GM21737 (cell line): Measurements from ENCODE around the gene KIF3A.

Experiments used
- ATAC-seq: cut with Tn5 transposase; IDR thresholded peaks from one replicate; pipeline ENCODE4 v1.9.1; 2021; ENCODE audit warnings: mild to moderate bottlenecking, moderate library complexity; ENCODE audit not compliant: unreplicated experiment

The KIF3A gene

DNA sequence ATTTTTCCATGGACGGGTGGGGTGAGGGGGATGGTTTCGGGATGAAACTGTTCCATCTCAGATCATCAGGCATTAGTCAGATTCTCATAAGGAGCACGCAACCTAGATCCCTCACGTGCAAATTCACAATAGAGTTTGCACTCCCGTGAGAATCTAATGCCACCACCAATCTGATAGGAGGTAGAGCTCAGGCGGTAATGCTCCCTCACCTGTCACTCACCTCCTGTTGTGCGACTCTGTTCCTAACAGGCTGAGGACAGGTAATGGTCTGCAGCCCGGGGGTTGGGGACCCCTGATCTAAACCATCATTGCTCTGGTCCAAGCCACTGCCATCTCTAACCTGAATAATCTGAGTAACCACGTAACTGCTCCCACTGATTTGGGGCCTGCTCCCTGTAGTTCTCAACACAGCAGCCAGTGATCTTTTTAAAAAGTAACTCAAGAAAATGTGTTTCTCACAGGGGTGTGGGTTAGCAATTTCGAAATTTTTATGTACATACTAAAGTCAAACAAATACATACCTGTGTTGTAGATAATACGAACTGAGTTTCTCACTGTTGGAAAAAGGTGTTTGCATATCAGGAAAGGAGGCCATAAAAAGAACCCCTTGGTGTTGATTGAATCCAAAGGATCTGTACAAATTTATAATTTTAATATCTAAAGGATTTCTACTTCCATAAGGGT is 90.6 kb downstream of the KIF3A start:
- ATAC-seq = no peak

DNA sequence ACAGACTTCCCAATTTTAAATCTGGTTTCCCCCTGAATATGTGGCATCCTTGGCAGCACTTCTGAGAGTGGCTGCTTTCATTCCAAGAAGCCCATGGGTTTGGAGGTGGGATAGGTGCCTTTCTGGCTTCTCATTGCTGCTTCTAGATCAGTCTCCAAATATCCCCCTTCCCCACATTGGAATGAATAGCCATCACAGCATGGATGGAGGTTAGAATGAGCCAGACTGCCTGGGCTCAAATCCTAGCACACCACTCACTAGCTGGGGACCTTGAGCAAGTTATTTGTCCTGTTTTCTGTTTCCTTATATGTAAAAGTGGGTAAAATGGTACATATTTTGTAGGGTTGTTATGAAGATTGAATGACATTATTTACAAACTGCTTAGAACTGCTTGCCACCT is 93.2 kb downstream of the KIF3A start:
- no peak for ATAC-seq
